IPS DF 6.9 (cell line): ENCODE results near the gene SEC14L1.

Experiments
- DNase-seq: peaks from one replicate; pipeline ENCODE4 v3.0.0-alpha.2; 2013; ENCODE audit warnings: low read depth, low spot score
- H3K27ac ChIP-seq: one replicate; pipeline ENCODE4 v1.5.1; 2013; ENCODE audit warnings: low read length, control low read depth
- H3K27me3 ChIP-seq: 2 replicates; pipeline ENCODE4 v1.6.1; 2013; ENCODE audit warnings: mild to moderate bottlenecking, low read length; ENCODE audit not compliant: control insufficient read depth, insufficient read depth
- H3K36me3 ChIP-seq: 2 replicates; pipeline ENCODE4 v1.6.1; 2013; ENCODE audit warnings: low read length; ENCODE audit not compliant: control insufficient read depth, insufficient read depth
- H3K4me1 ChIP-seq: 2 replicates; pipeline ENCODE4 v1.6.1; 2013; ENCODE audit warnings: low read length; ENCODE audit not compliant: control insufficient read depth, insufficient read depth
- H3K4me3 ChIP-seq: 2 replicates; pipeline ENCODE4 v1.5.1; 2013; ENCODE audit warnings: mild to moderate bottlenecking, low read length
- H3K9me3 ChIP-seq: 2 replicates; pipeline ENCODE4 v1.6.1; 2013; ENCODE audit warnings: low read length, inconsistent platforms; ENCODE audit not compliant: control insufficient read depth, insufficient read depth
- WGBS: extraction: QIAGEN DNeasy Blood & Tissue Kit; methylation state at CpG from one replicate; pipeline ENCODE4 v1.1.7; 2013; ENCODE audit warnings: mixed read lengths, missing lambda C conversion rate; ENCODE audit not compliant: insufficient read length, insufficient coverage; 5-methylcytosine and 5-hydroxymethylcytosine counted together

SEC14L1 gene

DNA sequence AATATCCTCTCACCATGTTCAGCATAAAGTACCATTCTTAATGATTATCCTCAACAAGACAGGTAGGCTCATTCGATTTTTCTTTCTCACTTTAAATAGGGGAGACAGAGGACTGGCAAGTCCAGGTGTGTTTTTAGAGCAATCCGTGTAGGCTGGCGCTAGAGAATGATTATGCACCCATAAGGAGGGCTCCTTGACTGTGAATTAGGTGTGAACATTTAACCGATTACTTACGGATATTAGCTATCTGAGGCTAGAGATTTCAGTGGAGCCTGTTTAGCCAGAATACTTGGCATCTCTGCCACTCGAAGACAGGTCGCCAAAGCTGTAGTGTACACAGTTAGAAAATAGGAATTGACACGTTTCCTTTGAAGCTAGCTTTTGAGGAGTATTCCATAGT is 1.9 kb downstream of the SEC14L1 start:
- DNase-seq = no peak
- no CpG with 5 or more reads among the region's 8 CpGs for WGBS
- Histone ChIP-seq H3K27me3 (no peaks in the 10 kb centered on the region), H3K27ac (no peak overlapping the region), H3K4me1 (peaks cover 5% of the 10 kb centered on the region; the same call in 1 of the 2 replicates), H3K9me3 (no peaks in the 10 kb centered on the region), H3K36me3 (no peaks in the 10 kb centered on the region; the same call in 1 of the 2 replicates), H3K4me3 (no peak overlapping the region)

DNA sequence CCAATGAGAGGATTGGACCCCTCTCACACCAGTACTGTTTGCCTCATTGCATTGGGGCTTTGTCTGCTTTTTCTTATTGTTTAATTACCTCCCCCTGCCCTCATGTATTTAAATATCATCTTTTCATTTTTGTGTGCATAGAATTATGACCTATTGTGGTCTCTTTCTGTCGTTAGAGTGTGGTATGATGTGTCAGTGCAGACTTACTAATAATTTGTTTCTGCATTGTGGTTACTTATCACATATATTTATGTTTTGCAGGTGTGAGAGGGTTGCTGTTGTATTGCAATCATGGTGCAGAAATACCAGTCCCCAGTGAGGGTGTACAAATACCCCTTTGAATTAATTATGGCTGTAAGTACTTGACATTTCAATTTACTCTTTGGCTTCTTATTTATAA is 2.5 kb downstream of the SEC14L1 start:
- no CpG with 5 or more reads among the region's 1 CpG for WGBS
- Histone ChIP-seq H3K4me1 (peaks cover 5% of the 10 kb centered on the region; the same call in 1 of the 2 replicates), H3K27ac (no peak overlapping the region), H3K4me3 (no peak overlapping the region), H3K36me3 (no peaks in the 10 kb centered on the region; the same call in 1 of the 2 replicates), H3K9me3 (no peaks in the 10 kb centered on the region), H3K27me3 (no peaks in the 10 kb centered on the region)
- no peak for DNase-seq

DNA sequence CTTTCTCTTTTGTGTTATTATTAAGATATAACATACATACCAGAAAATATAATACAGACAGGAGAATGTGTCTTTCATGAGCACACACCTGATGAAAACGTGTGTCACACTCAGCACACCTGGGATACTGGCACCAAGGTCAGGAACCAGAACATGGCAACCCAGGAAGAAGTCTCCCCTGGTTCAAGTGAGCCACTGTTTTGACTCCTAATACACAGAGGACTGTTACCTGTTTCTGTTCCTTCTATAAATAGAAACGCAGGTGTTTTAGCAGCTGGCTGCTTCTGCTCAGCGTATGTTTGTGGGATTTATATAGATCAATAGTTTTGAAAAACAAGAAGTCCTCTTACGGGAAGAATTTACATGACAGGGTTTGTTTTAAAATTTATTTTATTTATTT is 3.5 kb downstream of the SEC14L1 start:
- Histone ChIP-seq H3K9me3 (no peaks in the 10 kb centered on the region), H3K36me3 (no peaks in the 10 kb centered on the region; the same call in 1 of the 2 replicates), H3K27ac (no peak overlapping the region), H3K4me1 (peaks cover 5% of the 10 kb centered on the region; the same call in 1 of the 2 replicates), H3K27me3 (no peaks in the 10 kb centered on the region), H3K4me3 (no peak overlapping the region)
- WGBS = no CpG with 5 or more reads among the region's 4 CpGs
- no peak for DNase-seq

DNA sequence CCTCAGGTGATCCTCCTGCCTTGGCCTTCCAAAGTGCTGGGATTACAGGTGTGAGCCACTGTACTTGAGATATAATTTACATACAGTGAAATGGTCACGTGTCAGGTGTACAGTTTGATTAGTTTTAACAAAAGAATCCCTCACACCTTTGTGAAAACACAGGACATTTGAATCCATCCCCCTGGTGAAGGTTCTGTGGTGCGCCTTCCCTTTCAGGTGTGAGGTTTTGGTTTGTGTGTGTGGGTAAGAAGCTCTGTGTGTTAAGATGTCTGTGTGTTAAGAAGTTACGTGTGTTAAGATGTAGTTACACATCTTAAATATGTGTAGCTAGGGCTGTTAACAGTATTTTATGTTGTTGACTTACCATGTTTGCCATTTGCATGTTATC is 4.4 kb downstream of the SEC14L1 start:
- 100% methylated on average over 1 of the region's 3 CpGs for WGBS
- H3K27ac ChIP-seq = no peak overlapping the region
- H3K4me1 ChIP-seq = peaks cover 4% of the 10 kb centered on the region; the same call in 1 of the 2 replicates
- H3K9me3 ChIP-seq = no peaks in the 10 kb centered on the region
- DNase-seq = no peak
- no peak overlapping the region for H3K4me3 ChIP-seq
- H3K27me3 ChIP-seq = no peaks in the 10 kb centered on the region
- no peaks in the 10 kb centered on the region; the same call in 1 of the 2 replicates for H3K36me3 ChIP-seq

DNA sequence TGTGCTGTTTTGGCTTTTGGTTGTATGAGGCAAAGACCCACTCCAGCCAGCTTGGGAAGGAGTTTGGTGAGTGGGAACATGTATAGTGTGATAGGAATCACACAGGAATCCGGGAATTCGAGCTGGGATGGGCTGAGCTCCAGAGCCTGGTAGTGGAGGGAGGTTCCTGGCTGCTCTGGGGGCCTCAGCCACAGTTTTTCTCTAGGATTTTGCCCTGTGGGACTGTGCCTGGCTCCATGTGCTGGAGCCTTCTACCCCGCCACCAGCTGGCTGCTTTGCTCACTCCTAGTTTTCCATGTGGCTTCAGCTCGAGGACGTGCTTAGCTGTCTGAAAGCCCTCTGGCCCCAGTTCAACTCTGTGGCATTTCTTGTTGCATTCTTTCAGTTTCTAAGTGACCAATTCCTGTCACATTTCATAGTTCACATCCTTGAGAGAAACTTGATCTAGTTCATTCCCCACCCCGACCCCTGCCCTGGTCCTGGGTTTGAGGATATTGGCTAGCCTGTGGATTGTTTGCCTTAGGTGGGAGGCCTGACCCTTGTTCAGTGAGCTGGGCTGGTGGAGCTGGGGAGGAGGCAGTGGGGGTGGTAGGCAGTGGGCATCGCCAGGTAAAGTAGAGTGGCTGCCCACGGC is 5.0 kb downstream of the SEC14L1 start:
- Histone ChIP-seq H3K27ac (no peak overlapping the region), H3K4me3 (no peak overlapping the region), H3K27me3 (no peaks in the 10 kb centered on the region), H3K36me3 (no peaks in the 10 kb centered on the region; the same call in 1 of the 2 replicates), H3K4me1 (peaks cover 4% of the 10 kb centered on the region; the same call in 1 of the 2 replicates), H3K9me3 (no peaks in the 10 kb centered on the region)
- DNase-seq = no peak
- WGBS = no CpG with 5 or more reads among the region's 8 CpGs

DNA sequence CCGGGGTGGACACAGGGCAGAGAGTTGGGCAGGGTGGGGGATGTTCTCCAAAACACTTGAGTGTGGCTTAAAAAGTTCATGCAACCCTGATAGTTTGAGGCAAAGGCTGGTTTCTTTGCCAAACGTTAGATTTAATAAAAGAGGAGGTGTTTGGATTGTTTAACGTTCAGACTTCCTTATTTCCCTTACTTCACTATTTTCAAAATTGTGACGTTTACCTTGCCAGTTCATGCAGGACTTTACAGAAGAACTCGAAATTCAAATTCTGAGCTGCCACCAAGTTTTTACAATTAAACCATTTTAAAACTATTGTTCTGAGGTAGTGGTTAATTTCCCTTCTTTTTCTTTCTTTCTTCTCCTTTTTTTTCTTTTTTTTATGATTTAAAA is 5.5 kb downstream of the SEC14L1 start:
- Histone ChIP-seq H3K4me1 (peaks cover 4% of the 10 kb centered on the region; the same call in 1 of the 2 replicates), H3K27ac (no peak overlapping the region), H3K36me3 (no peaks in the 10 kb centered on the region; the same call in 1 of the 2 replicates), H3K4me3 (no peak overlapping the region), H3K27me3 (no peaks in the 10 kb centered on the region), H3K9me3 (no peaks in the 10 kb centered on the region)
- WGBS = no CpG with 5 or more reads among the region's 5 CpGs
- no peak for DNase-seq

DNA sequence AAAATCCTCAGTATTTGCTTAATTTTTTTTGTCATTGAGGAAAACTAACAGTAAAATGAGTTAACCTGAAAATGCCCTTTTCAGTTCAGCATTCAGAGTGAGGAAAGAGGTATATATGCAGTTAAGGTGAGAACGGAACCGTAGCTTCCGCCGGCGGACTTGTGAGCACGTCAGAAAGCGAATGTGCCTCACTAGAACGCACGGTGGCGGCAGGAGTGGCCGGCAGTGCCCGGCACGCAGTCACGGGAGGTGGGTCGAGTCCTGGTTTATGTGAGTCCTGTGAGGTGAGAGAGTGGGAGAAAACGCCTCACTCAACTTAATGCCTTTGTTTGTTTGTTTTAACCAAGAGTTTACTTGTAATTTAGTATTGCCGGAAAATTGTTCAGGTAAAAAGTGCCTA is 6.1 kb downstream of the SEC14L1 start:
- no peak for DNase-seq
- Histone ChIP-seq H3K27me3 (no peaks in the 10 kb centered on the region), H3K27ac (no peak overlapping the region), H3K9me3 (no peaks in the 10 kb centered on the region), H3K4me1 (peaks cover 4% of the 10 kb centered on the region; the same call in 1 of the 2 replicates), H3K36me3 (no peaks in the 10 kb centered on the region; the same call in 1 of the 2 replicates), H3K4me3 (no peak overlapping the region)
- no CpG with 5 or more reads among the region's 17 CpGs for WGBS

DNA sequence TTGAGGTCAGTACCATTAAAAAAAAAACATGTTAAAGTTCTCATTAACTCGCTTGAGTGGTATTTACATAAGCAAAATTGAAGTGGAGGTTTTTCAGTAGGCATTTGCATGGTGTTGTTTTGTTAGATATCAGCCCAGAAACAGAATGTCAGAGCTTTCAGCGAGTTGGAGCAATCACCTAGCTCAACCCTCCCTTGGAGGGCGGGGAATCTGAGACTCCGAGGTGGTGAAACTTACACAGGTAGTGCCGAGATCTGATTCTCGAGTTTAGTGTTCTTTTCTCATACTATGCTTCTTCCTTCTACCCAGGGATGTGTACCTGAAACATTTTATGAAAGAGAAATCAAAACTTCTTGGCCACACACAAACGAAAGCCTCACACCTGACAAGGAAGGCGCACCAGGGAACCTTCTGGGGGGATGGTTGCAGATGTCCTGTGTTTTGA is 6.6 kb downstream of the SEC14L1 start:
- Histone ChIP-seq H3K27ac (no peak overlapping the region), H3K9me3 (no peaks in the 10 kb centered on the region), H3K4me1 (peaks cover 4% of the 10 kb centered on the region; the same call in 1 of the 2 replicates), H3K27me3 (no peaks in the 10 kb centered on the region), H3K36me3 (no peaks in the 10 kb centered on the region; the same call in 1 of the 2 replicates), H3K4me3 (no peak overlapping the region)
- DNase-seq = no peak
- no CpG with 5 or more reads among the region's 8 CpGs for WGBS

DNA sequence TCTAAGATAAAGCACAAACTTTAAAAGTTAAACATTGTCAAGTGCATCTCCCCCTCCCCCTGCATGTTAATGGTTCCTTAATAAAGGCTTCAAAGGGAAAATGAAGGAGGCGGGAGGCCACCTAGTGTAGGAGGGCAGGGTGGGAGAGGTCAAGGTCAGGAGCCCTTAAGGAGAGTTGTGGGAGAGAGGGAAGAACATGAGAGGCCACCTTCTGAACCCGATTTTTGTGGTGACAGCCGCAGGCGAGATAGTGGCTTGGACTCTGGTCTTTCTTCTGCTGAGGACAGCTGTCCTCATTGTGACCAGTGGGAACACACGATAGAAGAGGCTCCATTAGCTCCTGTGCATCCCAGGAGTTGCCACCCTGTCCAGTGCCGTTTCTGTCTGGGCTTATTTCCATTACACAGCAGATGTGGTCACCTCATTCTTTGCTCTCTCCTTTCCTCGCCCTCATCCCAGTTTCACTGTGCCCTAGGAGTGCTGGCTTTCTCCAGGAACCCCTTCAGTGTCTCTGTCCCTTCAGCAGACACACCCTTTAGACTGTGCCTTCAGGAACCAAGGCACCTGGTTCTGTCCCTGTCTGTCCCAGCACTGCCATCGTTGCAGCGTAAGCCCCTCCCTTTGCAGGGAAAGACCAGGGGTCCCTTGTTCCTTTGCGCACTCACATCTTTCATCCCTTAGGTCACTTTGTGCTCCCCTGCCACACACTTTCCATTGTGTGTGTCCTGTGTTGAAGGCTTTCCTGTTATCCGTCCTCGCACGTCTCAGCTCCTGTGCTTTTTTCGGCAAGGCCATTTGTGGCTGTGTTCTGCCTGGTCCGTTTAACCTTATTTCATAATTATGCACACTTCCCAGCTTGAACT is 7.5 kb downstream of the SEC14L1 start:
- Histone ChIP-seq H3K36me3 (no peaks in the 10 kb centered on the region; the same call in 1 of the 2 replicates), H3K4me1 (peaks cover 4% of the 10 kb centered on the region; the same call in 1 of the 2 replicates), H3K4me3 (no peak overlapping the region), H3K9me3 (no peaks in the 10 kb centered on the region), H3K27ac (no peak overlapping the region), H3K27me3 (no peaks in the 10 kb centered on the region)
- WGBS = no CpG with 5 or more reads among the region's 15 CpGs
- DNase-seq = no peak

DNA sequence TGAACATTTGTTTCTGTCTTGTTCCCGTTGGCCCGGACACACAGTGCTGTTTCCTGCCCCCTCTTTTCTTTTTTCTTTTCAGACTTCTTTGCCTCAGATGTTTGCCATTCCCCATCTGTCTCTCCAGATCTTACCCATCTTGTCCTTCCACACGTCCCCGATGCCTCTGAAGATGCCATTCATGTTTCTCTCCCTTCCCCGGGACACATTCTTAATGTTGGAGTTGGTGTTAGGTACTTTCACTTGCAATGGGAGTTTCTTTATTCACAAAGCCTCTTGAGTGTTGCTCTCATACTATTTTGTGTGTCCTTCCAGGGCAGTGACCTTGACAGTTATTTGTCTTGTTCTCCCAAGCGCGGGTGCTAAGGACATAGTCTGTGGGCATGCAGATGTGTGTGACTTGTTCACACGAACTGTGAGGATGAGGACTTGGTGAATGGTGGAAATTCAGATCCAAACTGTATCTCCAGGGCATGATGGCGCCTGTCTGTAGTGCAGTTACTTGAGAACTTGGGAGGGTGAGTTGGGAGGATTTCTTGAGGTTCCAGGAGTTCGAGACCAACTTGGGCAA is 8.3 kb downstream of the SEC14L1 start:
- Histone ChIP-seq H3K9me3 (no peaks in the 10 kb centered on the region), H3K27me3 (no peaks in the 10 kb centered on the region), H3K4me3 (no peak overlapping the region), H3K4me1 (peaks cover 4% of the 10 kb centered on the region; the same call in 1 of the 2 replicates), H3K36me3 (no peaks in the 10 kb centered on the region; the same call in 1 of the 2 replicates), H3K27ac (no peak overlapping the region)
- WGBS = no CpG with 5 or more reads among the region's 10 CpGs
- DNase-seq = no peak
